HG03280 (cell line): Measurements from ENCODE around the gene CD81.

Experiments
- ATAC-seq: cut with Tn5 transposase; IDR thresholded peaks from one replicate; pipeline ENCODE4 v1.9.1; 2021; ENCODE audit warnings: mild to moderate bottlenecking, moderate library complexity; ENCODE audit not compliant: unreplicated experiment

CD81 gene

GRCh38 chr11:2374456-2375201, 2.5 kb upstream of the CD81 start:
- no peak for ATAC-seq

GRCh38 chr11:2375341-2375853, 1.7 kb upstream of the CD81 start:
- ATAC-seq = no peak

GRCh38 chr11:2375964-2376551, 1.1 kb upstream of the CD81 start:
- ATAC-seq = no peak

- ATAC-seq = peak; percentile 28
Measured at GRCh38 chr11:2377511-2378443, 667 bp downstream of the CD81 start.

GRCh38 chr11:2378527-2379210, 1.6 kb downstream of the CD81 start:
- ATAC-seq = no peak

GRCh38 chr11:2379466-2380174, 2.5 kb downstream of the CD81 start:
- no peak for ATAC-seq

GRCh38 chr11:2380396-2380795, 3.3 kb downstream of the CD81 start:
- no peak for ATAC-seq

- no peak for ATAC-seq
Measured at GRCh38 chr11:2380807-2381350, 3.8 kb downstream of the CD81 start.

GRCh38 chr11:2381494-2382128, 4.5 kb downstream of the CD81 start:
- ATAC-seq = no peak

GRCh38 chr11:2382129-2382517, 5.0 kb downstream of the CD81 start:
- no peak for ATAC-seq

- ATAC-seq = no peak
Measured at GRCh38 chr11:2382936-2383851, 6.1 kb downstream of the CD81 start.

- ATAC-seq = no peak
Measured at GRCh38 chr11:2383852-2384804, 7.0 kb downstream of the CD81 start.

- ATAC-seq = no peak
Measured at GRCh38 chr11:2385156-2386151, 8.3 kb downstream of the CD81 start.

GRCh38 chr11:2386591-2386990, 9.5 kb downstream of the CD81 start:
- no peak for ATAC-seq

- ATAC-seq = no peak
Measured at GRCh38 chr11:2387266-2387987, 10.3 kb downstream of the CD81 start.
